ELF-1 (cell line): ENCODE data around the gene GRIN2B.
A peak's percentile ranks its signal among the peaks of the same experiment; 100 is the strongest.

ENCODE experiments used
- DNase-seq: peaks from one replicate; pipeline ENCODE4 v3.0.0-alpha.2; 2016; ENCODE audit warnings: low read depth, low spot score

GRIN2B gene

DNA sequence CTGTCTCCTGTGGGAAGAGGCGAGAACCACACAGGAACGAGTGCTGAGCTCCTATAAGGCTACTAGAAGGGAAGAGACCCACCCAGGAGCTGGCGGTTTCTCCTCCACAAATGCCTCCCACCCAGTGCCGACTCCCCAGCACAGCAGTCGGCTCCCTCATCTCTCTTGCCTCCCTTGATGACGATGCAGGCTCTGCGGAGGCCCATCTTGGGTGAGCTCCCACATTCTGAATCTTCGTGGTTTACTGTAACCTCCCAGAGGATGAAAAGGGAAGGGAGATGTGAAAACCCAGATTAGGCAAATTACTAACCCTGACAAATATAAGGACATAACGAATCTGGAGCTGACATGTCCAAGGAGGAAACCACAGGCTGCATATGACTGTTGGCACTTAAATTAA is 23.8 kb downstream of the GRIN2B start:
- no peak for DNase-seq

DNA sequence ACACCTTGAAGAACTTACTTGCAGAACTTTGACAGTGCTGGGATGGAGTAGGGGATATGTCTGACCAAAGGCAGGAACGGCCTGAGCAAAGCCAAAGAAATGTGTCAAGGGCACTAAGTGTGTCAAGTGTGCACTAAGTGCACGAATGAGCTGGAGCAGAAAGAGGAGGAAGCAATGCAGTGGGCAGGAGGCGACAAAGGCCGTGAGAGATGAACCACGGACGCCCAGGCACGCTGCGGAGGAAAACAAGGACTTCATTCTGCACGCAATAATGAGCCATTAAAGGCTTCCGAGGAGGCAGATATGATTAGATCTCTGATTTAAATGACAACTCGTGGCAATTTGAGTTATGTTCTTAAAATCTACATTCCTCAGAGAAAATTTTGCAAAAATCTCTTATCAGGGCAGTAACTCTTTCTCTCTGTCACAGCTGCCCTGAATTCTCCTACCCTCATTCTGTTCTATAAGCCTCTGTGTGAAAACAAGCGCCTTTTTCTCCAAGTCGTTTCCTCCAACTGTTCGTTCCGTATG is 25.3 kb downstream of the GRIN2B start:
- no peak for DNase-seq

DNA sequence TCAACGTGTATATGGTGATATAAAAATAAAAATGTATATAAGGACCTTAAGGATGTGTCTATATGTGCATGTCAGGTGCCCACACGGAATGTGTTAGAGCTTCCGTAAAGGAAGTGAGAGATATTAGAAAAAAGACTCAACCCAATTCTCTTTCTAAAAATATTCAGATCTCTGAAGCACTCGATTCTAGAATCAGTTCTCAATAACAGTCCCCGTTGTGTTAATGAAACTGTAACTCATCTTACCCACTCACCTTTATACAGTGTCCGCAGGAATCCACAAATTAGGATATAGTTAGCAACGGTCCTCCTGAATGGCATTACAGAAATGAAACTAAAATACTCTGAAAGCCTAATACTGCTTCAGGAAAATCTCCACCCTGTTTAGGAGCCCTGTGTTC is 29.3 kb downstream of the GRIN2B start:
- DNase-seq, result no peak

DNA sequence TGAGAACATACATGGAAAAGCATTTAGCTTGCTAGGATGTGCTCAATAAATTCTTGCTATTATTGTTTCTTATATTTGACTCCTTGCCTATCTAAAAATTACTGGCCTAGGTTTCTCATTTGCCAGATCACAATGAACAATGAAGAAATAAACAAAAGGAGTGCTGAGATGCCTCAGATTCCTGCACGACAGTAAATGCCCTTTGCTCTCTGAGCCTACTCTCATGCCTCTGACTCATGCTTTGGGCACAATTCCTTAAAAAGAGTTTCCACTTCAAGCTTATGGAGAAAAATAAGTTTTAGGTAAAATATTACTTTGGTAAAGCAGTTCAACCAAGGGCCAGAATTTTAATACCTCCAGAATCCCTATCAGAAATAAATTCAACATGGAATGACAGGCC is 30.9 kb downstream of the GRIN2B start:
- no peak for DNase-seq

DNA sequence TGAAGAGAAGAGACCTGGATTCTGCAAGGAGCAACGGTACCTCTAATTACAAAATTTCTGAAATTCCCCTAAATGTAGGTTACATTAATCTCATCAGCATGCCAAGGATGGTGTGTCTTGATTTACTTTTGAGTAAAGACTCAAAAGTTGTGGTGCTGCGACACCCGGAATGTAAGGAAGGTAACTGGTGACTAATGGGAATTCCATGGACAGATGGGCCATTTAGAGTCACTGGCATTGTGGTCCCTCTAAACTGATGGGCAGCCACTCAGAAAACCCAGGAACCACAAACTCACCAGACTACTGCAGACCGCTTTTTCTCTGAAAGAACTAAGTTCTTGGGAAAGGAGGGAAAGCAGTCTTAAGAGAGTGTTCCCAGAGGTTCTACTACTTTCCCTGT is 32.8 kb downstream of the GRIN2B start:
- no peak for DNase-seq

DNA sequence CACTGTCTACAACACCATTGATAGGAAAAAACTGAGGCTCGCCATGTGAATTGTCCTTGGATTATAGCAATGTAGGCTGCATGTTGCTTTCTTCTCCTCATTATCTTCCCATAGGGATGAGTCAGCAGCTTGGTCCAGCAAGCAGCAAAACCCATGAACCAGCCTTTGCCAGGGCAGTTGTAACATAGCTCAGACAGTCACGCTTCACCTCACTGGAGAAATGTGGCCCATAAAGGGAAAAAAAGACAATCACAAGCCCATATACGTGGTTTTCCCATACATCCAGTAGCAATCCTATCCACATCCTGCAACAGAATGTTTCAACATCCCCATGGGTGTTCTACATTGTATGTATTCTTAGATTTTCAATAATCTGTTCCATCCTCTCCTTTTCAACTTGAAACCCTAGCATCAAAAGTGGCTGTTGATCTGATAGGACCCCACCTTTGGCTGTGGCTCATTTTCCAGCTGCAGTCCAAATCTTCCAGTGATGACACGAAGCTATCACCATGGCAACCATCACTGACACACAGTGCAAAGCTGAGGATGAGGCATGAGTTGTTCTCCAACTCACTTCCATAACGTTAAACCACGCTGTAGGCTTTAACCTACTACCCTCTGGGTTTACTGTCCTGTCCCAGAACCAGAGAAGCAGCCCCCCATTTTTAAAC is 34.0 kb downstream of the GRIN2B start:
- no peak for DNase-seq

DNA sequence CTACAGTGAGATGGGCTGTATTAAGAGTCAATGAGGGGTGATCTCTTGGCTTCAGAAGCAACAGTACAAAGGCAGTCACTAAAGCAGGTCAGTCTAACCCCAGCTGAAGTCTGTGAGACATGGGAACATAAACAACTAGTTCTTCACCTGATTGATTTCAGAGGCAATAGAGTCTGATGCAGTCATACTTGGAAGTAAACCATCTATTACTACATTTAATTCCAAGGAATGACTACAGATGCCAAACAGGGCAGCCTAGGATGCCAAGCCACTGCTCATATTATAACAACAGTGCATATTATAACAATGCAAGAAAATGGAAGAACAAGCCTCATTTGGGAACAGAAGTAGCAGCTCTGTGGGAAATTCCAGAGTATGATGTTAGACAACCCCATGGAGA is 35.8 kb downstream of the GRIN2B start:
- no peak for DNase-seq

DNA sequence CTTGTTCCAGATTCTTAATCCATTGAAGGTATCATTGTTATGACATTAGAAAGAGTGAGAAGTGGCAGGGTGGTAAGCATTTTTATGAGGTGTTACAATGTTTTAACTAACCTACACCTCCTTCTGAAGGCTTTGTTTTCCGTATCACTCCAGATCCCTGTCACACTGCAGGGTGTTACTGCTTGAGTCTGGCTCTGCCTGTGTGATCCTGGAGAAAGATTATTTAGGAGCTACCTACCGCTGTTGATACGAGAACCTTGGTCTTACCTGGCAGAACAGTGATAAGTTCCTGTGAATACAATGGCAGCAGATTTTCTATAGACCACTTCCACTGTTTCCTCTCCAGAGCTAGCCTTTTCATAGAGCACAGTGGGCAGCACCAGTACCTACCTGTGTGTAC is 36.2 kb downstream of the GRIN2B start:
- DNase-seq, result no peak

DNA sequence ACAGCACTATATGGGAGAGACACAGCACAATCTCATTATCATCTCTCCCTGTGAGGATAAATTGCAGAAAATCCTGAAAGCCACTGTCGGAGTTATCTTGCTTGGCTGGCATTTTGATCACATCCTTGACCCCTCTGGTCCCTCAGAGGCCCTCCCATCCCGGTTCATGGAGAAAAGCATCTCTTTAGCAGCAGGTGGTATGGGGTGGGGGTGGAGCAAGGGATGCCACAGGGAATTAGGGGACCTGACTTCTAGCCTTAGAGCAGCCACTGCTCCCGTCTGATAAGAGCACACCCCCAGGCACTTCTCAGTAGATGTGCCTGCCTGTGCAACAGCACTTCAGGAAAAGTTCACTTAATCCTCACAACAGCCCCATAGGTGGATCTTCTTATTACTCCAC is 38.6 kb downstream of the GRIN2B start:
- peak; percentile 39 for DNase-seq

DNA sequence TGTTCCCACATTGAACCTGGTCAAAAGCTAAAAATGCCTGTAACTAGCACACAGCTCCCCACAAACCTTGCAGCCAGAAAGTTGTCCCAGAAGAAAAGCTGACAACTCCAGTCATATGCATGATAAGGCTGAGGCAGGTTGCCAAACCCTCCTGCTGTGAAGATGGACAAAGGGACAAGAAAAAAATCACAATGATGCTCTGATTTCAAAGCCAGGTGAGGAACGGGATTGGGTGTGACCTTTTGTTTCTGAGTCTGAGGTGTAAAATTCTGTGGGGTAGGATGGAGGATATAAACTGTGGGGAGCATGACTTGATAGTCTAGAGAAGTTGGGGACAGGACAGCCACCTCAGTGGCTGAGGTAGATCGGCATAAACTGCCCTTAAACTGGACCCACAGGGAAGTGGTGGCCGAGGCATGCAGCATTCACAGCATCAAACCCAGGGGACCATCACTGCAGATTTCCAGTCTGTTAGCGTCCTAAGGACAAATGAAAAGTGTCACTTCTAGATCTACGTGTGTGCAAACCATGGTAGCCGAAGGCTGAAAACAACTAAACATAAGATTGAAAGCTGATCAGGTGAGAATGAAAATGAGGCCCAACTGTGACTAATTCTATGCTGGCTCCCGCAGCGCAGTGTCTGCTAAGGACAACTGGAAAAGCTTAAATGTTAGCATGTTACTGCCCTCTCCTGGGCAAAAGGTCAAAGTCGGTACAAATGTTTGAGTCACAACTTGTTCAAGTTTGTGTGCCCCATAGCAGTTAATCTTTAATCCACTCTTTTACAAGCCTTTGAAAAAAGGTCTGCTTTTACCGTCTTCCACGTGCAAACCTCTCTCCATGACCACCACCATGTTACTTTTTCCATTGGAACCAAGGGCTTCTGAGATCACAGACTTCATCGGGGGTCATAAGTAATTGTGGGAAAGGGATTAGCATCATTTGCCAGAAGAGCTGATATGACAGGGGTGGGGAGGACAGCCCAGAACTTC is 39.8 kb downstream of the GRIN2B start:
- DNase-seq, result peak; percentile 74

DNA sequence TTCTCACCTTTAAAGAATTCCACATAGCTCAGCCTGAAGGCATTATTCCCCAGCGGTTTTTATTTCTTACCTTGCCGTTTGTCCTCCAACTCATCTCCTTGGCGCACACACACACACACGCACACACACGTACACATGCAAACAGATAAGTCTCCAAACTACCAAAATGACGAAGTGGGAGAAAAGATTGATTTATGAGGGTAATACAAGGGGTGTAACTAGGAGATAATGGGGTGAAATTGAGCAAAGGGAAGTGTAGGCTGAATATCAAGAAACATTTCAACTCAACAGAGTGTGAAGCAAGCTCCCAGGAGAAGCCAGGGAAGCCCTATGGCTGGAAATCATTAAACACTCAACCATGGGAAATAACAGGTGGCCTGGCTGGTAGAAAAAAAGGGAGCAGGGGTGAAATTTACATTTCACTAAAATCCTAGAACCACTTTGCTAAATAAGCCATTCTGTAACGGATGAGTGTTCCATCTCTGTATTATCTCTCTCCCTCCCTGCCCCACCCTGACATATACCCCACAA is 41.0 kb downstream of the GRIN2B start:
- no peak for DNase-seq

DNA sequence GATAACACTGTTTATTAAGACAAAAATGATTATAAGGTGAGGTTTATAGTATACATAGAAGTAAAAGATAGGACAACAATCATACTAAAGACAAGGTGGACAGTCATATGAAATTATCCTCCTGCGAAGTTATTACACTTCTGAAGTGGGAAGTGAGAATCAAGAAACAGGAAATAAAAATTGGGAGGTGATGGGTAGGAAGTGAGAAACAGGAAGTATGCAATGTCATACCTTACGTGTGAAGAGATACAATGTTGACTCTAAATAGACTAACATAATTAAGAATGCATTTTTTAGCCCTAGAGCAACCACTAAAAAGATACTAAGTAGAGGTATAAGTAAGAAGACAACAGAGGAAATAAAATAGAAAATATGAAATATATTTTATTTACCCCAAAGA is 43.7 kb downstream of the GRIN2B start:
- DNase-seq, result no peak

DNA sequence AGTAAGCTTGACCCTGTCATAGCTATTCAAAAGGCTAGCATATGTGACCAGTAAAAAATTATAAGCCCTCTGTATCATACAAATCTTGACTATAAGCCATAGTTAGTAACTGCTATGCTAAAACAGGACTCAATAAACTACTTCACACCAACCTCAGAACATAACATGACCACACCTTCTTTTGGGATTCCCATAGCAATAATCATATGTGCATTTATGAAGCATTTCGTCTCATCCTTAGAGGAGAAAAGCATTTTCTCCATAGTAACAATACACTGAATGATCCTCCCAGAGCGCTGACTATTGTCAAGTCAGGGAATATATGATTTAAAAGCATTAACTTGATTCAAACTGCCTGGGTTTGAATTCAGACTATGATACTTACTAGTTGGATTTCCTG is 46.2 kb downstream of the GRIN2B start:
- no peak for DNase-seq
